GM19025 (cell line): Measurements from ENCODE around the gene ARF4.
"Not testable (repeated sequence)": the region's sequence is repeated elsewhere in the genome, so short reads cannot be mapped to it uniquely, and the experiment has no call there.

Experiments
- ATAC-seq: cut with Tn5 transposase; IDR thresholded peaks from one replicate; pipeline ENCODE4 v1.9.1; 2021; ENCODE audit warnings: mild to moderate bottlenecking, low read depth, moderate library complexity; ENCODE audit not compliant: unreplicated experiment

Gene ARF4

GRCh38 chr3:57597127-57597923 lies at the start of gene ARF4:
ARF4 (minus strand) TSS chr3:57597344; CDS start chr3:57597140, 204 bp downstream.
- ATAC-seq: peak; percentile 93

GRCh38 chr3:57646723-57647122 lies 49.6 kb upstream of the ARF4 start:
- ATAC-seq: no peak

- ATAC-seq: no peak
Observed at GRCh38 chr3:57644740-57645139, 47.6 kb upstream of the ARF4 start.

GRCh38 chr3:57637391-57637790 lies 40.2 kb upstream of the ARF4 start:
- ATAC-seq: no peak

GRCh38 chr3:57634259-57634658 lies 37.1 kb upstream of the ARF4 start:
- ATAC-seq: not testable (repeated sequence)

GRCh38 chr3:57627976-57628375 lies 30.8 kb upstream of the ARF4 start:
- no peak for ATAC-seq

GRCh38 chr3:57624801-57625200 lies 27.7 kb upstream of the ARF4 start:
- no peak for ATAC-seq

GRCh38 chr3:57622362-57622761 lies 25.2 kb upstream of the ARF4 start:
- ATAC-seq: no peak

GRCh38 chr3:57617739-57618138 lies 20.6 kb upstream of the ARF4 start:
- no peak for ATAC-seq

GRCh38 chr3:57616233-57616632 lies 19.1 kb upstream of the ARF4 start:
- ATAC-seq: no peak

- not testable (repeated sequence) for ATAC-seq
Observed at GRCh38 chr3:57611870-57612269, 14.7 kb upstream of the ARF4 start.

- ATAC-seq: no peak
Observed at GRCh38 chr3:57605683-57606082, 8.5 kb upstream of the ARF4 start.

GRCh38 chr3:57604971-57605370 lies 7.8 kb upstream of the ARF4 start:
- no peak for ATAC-seq

- ATAC-seq: no peak
Observed at GRCh38 chr3:57600195-57600594, 3.1 kb upstream of the ARF4 start.

GRCh38 chr3:57598765-57599360 lies 1.7 kb upstream of the ARF4 start:
- no peak for ATAC-seq

GRCh38 chr3:57596495-57597126 lies 533 bp downstream of the ARF4 start:
- no peak for ATAC-seq

- ATAC-seq: no peak
Observed at GRCh38 chr3:57594576-57594975, 2.6 kb downstream of the ARF4 start.

- ATAC-seq: no peak
Observed at GRCh38 chr3:57594144-57594543, 3.0 kb downstream of the ARF4 start.

GRCh38 chr3:57592306-57592705 lies 4.8 kb downstream of the ARF4 start:
- ATAC-seq: no peak

GRCh38 chr3:57587905-57588304 lies 9.2 kb downstream of the ARF4 start:
- no peak for ATAC-seq

- no peak for ATAC-seq
Observed at GRCh38 chr3:57586778-57587177, 10.4 kb downstream of the ARF4 start.

- ATAC-seq: no peak
Observed at GRCh38 chr3:57583544-57583943, 13.6 kb downstream of the ARF4 start.
